Hair follicular keratinocyte (primary cell): ENCODE data around the gene CCDC183. TPM values are rescaled to one million over a fixed set of nuclear protein-coding genes. Genes with fewer than 3 reads are reported as not detected.

Source experiments
- total RNA-seq: library from RNA; depleted of rRNA; stranded (reverse); fragments of >200 nt; gene quantifications from 2 replicates; pipeline ENCODE4 v1.2.3, GENCODE V29; 2015

Gene CCDC183
- 1.3 TPM in 1 of 2 replicates, not detected in the other for total RNA-seq

DNA sequence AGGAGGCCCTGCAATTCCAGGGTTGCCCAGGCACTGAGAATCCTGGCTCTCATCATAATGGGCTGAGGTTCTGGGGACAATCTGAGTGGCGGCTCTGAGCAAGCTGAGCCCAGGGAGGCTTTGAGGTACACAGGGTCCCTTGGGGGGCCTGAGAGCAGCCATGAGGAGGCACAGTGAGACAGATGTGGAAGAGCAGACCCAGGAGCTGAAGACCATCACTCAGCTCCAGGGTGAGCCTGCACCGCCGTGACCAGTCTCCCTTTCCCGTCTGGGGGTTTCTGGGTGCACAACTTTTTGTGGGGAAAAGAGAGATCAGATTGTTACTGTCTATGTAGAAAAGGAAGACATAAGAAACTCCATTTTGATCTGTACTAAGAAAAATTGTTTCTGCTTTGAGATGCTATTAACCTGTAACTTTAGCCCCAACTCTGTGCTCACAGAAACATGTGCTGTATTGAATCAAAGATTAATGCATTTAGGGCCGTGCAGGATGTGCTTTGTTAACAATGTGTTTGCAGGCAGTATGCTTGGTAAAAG lies at the start of gene CCDC183:
CCDC183 (plus strand) TSS at position 101 of the 537 bp plus-strand sequence; CDS start at position 161, 60 bp downstream.

DNA sequence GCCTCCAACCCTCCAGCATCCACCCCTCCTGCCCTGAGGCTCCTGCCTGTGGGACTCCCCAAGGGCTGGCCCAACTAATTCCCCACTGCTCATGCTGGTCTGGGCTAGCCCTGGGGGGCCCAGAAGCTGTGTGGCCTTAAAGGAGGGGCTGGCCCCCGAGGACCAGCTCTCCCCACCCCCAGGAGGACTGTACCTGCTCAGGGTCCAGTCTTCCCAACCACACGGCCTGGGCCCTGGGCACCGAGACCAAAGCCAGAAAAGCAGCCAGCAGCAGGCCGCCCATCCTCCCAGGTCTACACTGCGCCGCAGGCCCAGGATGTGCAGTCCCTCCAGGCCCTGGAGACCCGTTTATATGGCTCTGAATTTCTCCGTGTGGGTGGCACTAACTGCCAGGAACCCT lies 47.9 kb upstream of the CCDC183 start, which contains the start of gene LCN6:
LCN6 (minus strand) TSS at position 325 of the 400 bp plus-strand sequence; CDS start at position 283, 42 bp downstream.

DNA sequence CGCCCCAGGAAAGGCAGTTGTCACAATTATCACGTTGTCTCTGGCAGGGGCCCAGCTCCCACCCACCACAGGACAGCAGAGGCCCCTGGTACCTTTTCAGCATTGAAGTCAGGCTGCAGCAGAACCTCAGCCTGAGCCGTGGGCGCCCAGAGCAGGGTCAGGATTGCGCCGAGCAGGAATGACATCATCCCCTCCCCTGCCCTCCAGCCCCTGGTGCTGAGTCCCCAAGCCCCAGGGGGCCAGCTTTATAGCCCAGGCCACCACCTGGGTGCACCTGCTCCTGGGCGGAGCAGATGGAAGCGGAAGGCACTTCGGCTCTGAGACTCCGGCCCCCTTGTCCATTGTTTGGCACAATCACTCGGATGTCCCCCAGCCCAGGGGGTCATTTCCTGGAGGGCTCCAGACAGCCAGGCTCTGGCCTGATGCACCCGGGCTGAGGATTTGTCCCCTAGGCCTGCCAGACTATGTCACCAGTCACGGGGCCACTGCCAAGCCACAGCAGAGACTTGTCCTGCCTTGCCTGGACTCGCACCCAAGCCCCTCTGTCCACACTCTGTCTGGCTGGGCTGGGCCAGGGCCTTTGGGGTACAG lies 31.7 kb upstream of the CCDC183 start, which contains the start of gene LCN15:
LCN15 (minus strand) TSS at position 218 of the 591 bp plus-strand sequence; CDS start at position 188, 30 bp downstream.

DNA sequence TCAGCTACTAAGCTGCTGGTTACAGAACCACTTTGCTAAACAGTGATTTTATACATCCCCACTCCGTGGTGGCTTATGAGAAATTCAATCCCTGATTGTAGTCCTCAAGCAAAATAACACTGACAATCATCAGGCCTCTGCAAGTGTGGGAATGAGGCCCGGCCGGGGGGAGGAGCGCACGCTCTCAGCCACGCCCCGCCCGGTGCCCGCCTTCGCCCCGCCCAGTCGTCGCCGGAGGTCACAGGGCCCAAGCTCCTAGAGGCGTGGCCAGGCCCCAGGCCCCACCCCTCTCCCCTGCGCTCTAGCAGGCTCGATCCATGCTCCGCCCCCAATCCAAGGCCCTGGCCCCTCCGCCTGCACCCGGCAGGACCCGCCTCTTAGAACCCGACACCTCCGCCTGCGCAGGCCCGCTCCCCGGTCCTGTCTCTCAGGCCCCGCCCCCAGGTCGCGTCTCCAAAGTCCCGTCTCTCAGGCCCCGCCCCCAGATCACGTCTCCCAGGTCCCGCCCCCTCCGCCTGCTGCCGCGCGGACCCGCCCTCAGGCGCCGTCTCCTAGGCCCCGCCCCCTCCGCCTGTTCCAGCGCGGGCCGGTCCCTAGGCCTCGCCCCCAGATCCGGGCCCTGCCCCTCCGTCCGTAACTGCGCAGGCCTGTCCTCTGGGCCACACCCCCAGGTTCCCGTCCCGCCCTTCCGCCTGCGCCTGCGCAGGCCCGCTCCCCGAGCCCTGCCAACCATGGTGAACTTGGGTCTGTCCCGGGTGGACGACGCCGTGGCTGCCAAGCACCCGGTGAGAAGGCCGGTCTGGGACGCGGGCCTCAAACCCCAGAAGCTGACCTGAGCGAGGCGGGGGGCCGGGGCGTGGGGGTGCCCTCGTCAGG lies 5.3 kb upstream of the CCDC183 start, which contains the start of gene TMEM141:
TMEM141 (plus strand) TSS at position 705 of the 876 bp plus-strand sequence; CDS start at position 732, 27 bp downstream.

DNA sequence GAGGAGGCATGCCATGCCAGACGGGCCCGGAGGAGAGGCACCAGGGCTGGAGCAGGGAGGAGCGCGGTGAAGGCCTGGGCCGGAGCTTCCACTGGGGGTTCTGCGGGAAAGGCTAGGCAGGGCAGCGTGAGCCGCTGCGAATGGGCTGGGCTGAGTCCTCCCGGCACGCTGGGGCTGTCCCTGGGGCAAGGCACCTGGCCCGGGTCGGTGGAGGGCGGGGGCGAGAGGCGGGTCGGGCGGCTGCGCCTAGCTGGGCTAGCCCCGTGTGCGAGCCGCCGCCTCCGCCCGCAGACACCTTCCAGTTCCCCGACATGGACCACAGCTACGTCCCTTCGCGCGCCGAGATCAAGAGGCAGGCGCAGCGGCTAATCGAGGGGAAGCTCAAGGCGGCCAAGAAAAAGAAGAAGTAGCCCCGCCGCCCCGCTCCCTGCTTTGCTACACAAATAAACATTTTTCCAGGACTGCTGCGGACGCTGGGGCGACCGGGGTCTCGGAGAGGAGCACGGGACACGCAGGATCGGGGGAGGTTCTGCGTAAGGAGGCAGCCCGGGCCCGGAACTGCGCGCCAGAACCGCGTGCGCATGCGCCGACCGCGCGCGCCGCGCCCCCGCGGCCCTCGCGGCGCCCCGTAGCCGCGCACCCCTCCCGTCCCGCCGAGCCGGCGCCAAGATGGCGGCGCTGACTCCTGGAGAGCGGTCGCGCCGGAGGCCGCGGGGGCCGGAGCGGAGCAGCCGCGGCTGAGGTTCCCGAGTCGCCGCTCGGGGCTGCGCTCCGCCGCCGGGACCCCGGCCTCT lies 11.3 kb downstream of the CCDC183 start, which contains the start of gene RABL6:
RABL6 (plus strand) TSS at position 668 of the 794 bp plus-strand sequence. CDS start 249 bp downstream, outside the sequence.

DNA sequence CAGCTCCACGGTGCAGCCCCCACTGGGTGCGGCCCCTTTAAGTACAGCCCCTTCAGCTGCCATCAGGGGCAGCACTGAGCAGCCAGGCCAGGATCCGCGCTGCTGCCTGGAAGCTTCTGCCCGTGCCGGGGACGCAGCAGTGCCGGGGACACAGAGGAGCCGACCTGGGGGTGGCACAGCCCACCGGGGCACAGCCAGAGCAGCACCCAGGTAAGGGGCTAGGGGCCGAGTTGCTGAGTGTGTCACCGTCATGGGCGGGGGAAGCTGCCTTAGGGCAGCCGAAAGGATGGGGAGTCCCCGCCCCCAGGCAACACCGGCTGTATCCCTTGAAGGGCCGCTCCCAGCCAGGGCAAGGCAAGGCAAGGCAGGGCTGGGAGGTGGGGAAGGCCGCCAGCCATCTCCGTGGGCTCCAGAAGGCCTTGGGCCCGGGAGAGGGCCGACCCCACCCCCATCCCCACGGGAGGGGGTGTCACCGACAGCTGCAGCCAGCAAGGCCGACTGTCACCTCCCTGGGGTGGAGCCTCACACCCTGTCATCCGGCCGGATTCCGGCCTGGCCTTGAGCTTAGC lies 46.3 kb downstream of the CCDC183 start, which contains the start of gene AJM1:
AJM1 (plus strand) TSS at position 99 of the 569 bp plus-strand sequence. CDS start 1,937 bp downstream, outside the sequence.

DNA sequence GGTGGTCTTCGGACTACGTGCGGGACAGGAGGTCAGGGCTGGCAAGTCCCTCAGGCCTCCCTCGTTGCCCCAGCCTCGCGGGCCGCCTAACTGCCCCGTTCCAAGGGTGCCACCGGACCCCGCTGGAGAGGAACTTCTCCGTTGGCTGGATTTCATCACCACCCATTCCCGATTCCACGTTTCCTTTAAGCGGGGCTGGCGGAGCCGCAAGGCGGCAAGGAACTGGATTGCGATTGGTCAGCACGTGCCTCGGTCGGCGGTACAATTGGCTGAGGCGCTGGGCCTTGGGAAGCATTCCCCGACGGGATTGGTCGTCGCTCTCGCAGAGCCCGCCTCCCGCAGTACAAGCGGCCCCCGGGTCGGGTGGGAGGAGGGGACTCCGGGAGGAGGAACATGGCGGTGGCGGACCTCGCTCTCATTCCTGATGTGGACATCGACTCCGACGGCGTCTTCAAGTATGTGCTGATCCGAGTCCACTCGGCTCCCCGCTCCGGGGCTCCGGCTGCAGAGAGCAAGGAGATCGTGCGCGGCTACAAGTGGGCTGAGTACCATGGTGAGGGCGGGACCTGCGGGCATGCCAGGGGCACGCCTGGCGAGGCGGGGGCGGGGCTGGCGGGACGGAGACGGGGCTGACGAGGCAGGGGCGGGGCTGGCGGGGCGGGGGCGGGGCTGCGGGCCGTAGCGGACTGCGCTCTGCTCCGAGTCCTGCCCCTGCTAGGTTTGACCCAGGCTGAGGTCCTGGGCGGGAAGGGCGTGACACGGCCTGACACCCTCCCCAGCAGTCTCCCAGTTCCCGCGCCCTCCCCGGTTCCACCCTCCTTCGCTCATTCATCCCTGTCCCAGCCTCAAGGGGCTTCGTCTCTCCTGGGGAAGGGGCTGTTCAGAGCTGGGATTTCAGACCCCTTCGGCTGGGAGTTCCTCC lies 53.2 kb downstream of the CCDC183 start, which contains the start of gene PHPT1:
PHPT1 (plus strand) TSS at position 372 of the 922 bp plus-strand sequence; CDS start at position 394, 22 bp downstream.

DNA sequence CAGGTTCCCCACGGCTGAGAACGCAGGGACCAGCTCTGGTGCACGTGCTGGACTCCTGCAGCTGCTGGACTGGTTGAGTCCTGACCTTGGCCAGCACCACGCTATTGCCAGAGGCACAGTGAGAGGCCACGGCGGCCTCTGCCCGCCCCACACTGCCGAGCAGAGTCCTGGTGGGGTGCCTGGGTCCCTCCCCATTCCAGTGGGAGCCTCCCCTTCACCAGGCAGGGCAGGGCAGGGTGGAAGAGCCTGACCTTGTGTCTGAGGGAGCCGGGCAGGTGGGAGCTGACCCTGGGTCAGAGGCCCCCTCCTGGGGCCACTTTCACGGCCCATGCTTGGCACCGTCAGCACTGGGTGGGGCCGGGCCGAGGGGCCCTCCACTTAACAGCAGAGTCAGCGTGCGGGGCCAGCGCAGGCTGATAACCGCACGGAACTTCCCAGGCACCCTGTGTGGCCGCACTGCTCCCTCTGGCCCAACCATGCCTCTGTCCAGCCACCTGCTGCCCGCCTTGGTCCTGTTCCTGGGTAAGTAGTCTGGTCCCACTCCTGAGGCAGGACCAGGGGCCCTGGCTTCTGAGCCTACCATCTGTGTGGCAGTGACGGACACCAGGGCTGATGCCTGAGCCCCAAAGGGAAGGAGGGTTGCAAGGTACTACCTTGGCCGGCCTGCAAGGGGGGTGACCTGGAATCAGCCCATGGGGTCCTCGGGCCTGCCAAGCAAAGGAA lies 56.0 kb downstream of the CCDC183 start, which contains the start of gene MAMDC4:
MAMDC4 (plus strand) TSS at position 406 of the 723 bp plus-strand sequence; CDS start at position 477, 71 bp downstream.

Other genes starting within 250 kb of the CCDC183 start
- 11.1 and 18.8 TPM in 2 replicates for gene EGFL7, start 133.4 kb upstream of the CCDC183 start, total RNA-seq
- gene AGPAT2, start 108.9 kb upstream of the CCDC183 start, total RNA-seq = 52.2 and 74.0 TPM in 2 replicates
- gene DIPK1B, start 83.8 kb upstream of the CCDC183 start, total RNA-seq = 0.08 and 0.47 TPM in 2 replicates
- not detected in 2 replicates for gene LCN10, start 53.4 kb upstream of the CCDC183 start, total RNA-seq
- not detected in 2 replicates for gene LCN6, start 47.8 kb upstream of the CCDC183 start, total RNA-seq
- not detected in 2 replicates for gene LCN8, start 38.1 kb upstream of the CCDC183 start, total RNA-seq
- gene LCN15, start 31.8 kb upstream of the CCDC183 start, total RNA-seq = not detected in 2 replicates
- gene TMEM141, start 5.0 kb upstream of the CCDC183 start, total RNA-seq = 240 and 247 TPM in 2 replicates
- gene RABL6, start 11.6 kb downstream of the CCDC183 start, total RNA-seq = 82.2 and 126 TPM in 2 replicates
- 0.87 and 2.0 TPM in 2 replicates for gene AJM1, start 46.1 kb downstream of the CCDC183 start, total RNA-seq
- gene PHPT1, start 53.1 kb downstream of the CCDC183 start, total RNA-seq = 127 and 150 TPM in 2 replicates
- 2.6 and 3.1 TPM in 2 replicates for gene MAMDC4, start 56.0 kb downstream of the CCDC183 start, total RNA-seq
- 302 and 330 TPM in 2 replicates for gene EDF1, start 70.0 kb downstream of the CCDC183 start, total RNA-seq
- 10.0 and 16.7 TPM in 2 replicates for gene TRAF2, start 90.2 kb downstream of the CCDC183 start, total RNA-seq
- 149 and 155 TPM in 2 replicates for gene FBXW5, start 148.4 kb downstream of the CCDC183 start, total RNA-seq
- gene C8G, start 148.9 kb downstream of the CCDC183 start, total RNA-seq = not detected in 2 replicates
- not detected in 2 replicates for gene LCN12, start 155.9 kb downstream of the CCDC183 start, total RNA-seq
- not detected in 2 replicates for gene PTGDS, start 181.2 kb downstream of the CCDC183 start, total RNA-seq
- not detected in 2 replicates for gene LCNL1, start 186.7 kb downstream of the CCDC183 start, total RNA-seq
- 45.6 and 54.8 TPM in 2 replicates for gene PAXX, start 196.1 kb downstream of the CCDC183 start, total RNA-seq
- 3.3 and 8.7 TPM in 2 replicates for gene CLIC3, start 200.2 kb downstream of the CCDC183 start, total RNA-seq
- 0.95 and 5.2 TPM in 2 replicates for gene ABCA2, start 231.9 kb downstream of the CCDC183 start, total RNA-seq
- gene FUT7, start 235.8 kb downstream of the CCDC183 start, total RNA-seq = not detected in 2 replicates
- 2.9 and 9.0 TPM in 2 replicates for gene NPDC1, start 249.8 kb downstream of the CCDC183 start, total RNA-seq